ENCODE data around the gene KRT74. TPM values are rescaled to one million over a fixed set of nuclear protein-coding genes. Genes with fewer than 3 reads are reported as not detected.
A peak's percentile ranks its signal among the peaks of the same experiment; 100 is the strongest.

Gene KRT74
- total RNA-seq, 1 experiment from 2014 or later, result not detected

- intact Hi-C loops (cut with micrococcal nuclease; ENCODE audit: unreplicated experiment), result no loop called here
- Histone ChIP-seq H3K9me3 (no peaks in the 10 kb centered on the region), H3K36me3 (ENCODE audit: control insufficient read depth, insufficient read depth, low read length) (no peaks in the 10 kb centered on the region), H3K4me3 (ENCODE audit: low read depth, low read length) (no peak overlapping the region), H3K4me1 (peaks cover 3% of the 10 kb centered on the region), H3K27me3 (replicated peaks; ENCODE audit: control insufficient read depth, insufficient read depth, low read length) (no peaks in the 10 kb centered on the region)
- Mint-ChIP-seq H3K4me3 (ENCODE audit: unreplicated experiment) (no peak overlapping the region), H3K36me3 (ENCODE audit: insufficient read depth, unreplicated experiment) (no peaks in the 10 kb centered on the region), H3K27ac (ENCODE audit: unreplicated experiment) (no peak overlapping the region), H3K4me1 (ENCODE audit: low read depth, unreplicated experiment) (peaks cover 3% of the 10 kb centered on the region), H3K27me3 (ENCODE audit: insufficient read depth, unreplicated experiment) (no peaks in the 10 kb centered on the region), H3K9me3 (ENCODE audit: unreplicated experiment) (no peaks in the 10 kb centered on the region)
- ChIA-PET POLR2A (no interaction called here), CTCF (no interaction called here)
- TF ChIP-seq CTCF (IDR thresholded peaks at IDR 0.05; ENCODE audit: insufficient read depth in 1 of 2, low read depth in 1 of 2, low read length in 1 of 2, severe bottlenecking in 1 of 2, unreplicated experiment in 1 of 2), result no peak
- no peak for DNase-seq
- no TSS peak for BruUV-seq (replicated peaks)
Observed at GRCh38 chr12:52533686-52534470, 39.8 kb downstream of the KRT74 start.

- H3K36me3 ChIP-seq (ENCODE audit: control insufficient read depth, insufficient read depth, low read length), result no peaks in the 10 kb centered on the region
- no peak overlapping the region for H3K4me3 ChIP-seq (ENCODE audit: low read depth, low read length)
- no peaks in the 10 kb centered on the region for H3K9me3 Mint-ChIP-seq (ENCODE audit: unreplicated experiment)
- H3K4me3 Mint-ChIP-seq (ENCODE audit: unreplicated experiment), result no peak overlapping the region
- H3K27ac Mint-ChIP-seq (ENCODE audit: unreplicated experiment), result no peak overlapping the region
- BruUV-seq (replicated peaks), result no TSS peak
- no peaks in the 10 kb centered on the region for H3K9me3 ChIP-seq
- no peaks in the 10 kb centered on the region for H3K4me1 Mint-ChIP-seq (ENCODE audit: low read depth, unreplicated experiment)
- ChIA-PET POLR2A (no interaction called here), CTCF (no interaction called here)
- no peak for TF ChIP-seq CTCF (IDR thresholded peaks at IDR 0.05; ENCODE audit: insufficient read depth in 1 of 2, low read depth in 1 of 2, low read length in 1 of 2, severe bottlenecking in 1 of 2, unreplicated experiment in 1 of 2)
- intact Hi-C loops (cut with micrococcal nuclease; ENCODE audit: unreplicated experiment), result no loop called here
- DNase-seq, result no peak
- no peaks in the 10 kb centered on the region for H3K27me3 Mint-ChIP-seq (ENCODE audit: insufficient read depth, unreplicated experiment)
- no peaks in the 10 kb centered on the region for H3K36me3 Mint-ChIP-seq (ENCODE audit: insufficient read depth, unreplicated experiment)
- H3K4me1 ChIP-seq, result no peaks in the 10 kb centered on the region
- H3K27me3 ChIP-seq (replicated peaks; ENCODE audit: control insufficient read depth, insufficient read depth, low read length), result no peaks in the 10 kb centered on the region
Observed at GRCh38 chr12:52532636-52533035, 41.0 kb downstream of the KRT74 start.

- H3K4me1 Mint-ChIP-seq (ENCODE audit: low read depth, unreplicated experiment), result no peaks in the 10 kb centered on the region
- H3K36me3 Mint-ChIP-seq (ENCODE audit: insufficient read depth, unreplicated experiment), result no peaks in the 10 kb centered on the region
- TF ChIP-seq CTCF (IDR thresholded peaks at IDR 0.05; ENCODE audit: insufficient read depth in 1 of 2, low read depth in 1 of 2, low read length in 1 of 2, severe bottlenecking in 1 of 2, unreplicated experiment in 1 of 2), result no peak
- H3K27me3 Mint-ChIP-seq (ENCODE audit: insufficient read depth, unreplicated experiment), result no peaks in the 10 kb centered on the region
- no peak for DNase-seq
- H3K4me3 Mint-ChIP-seq (ENCODE audit: unreplicated experiment), result no peak overlapping the region
- Histone ChIP-seq H3K9me3 (no peaks in the 10 kb centered on the region), H3K36me3 (ENCODE audit: control insufficient read depth, insufficient read depth, low read length) (no peaks in the 10 kb centered on the region), H3K4me3 (ENCODE audit: low read depth, low read length) (no peak overlapping the region), H3K27me3 (replicated peaks; ENCODE audit: control insufficient read depth, insufficient read depth, low read length) (no peaks in the 10 kb centered on the region), H3K4me1 (no peaks in the 10 kb centered on the region)
- intact Hi-C loops (cut with micrococcal nuclease; ENCODE audit: unreplicated experiment), result no loop called here
- CTCF ChIA-PET, result no interaction called here
- BruUV-seq (replicated peaks), result no TSS peak
- H3K9me3 Mint-ChIP-seq (ENCODE audit: unreplicated experiment), result no peaks in the 10 kb centered on the region
- peak overlapping the region; percentile 9 for H3K27ac Mint-ChIP-seq (ENCODE audit: unreplicated experiment)
- POLR2A ChIA-PET, result no interaction called here
Observed at GRCh38 chr12:52531566-52532300, 41.9 kb downstream of the KRT74 start.

All from Caco-2 (cell line).